ENCODE measurements around the gene SLC8B1. TPM values are rescaled to one million over a fixed set of nuclear protein-coding genes. Genes with fewer than 3 reads are reported as not detected.

SLC8B1 gene
- total and polyA plus RNA-seq, 9 of the 15 experiments (the other 6 are each of a cell fraction or from before 2014, with no cell fraction given): 0.86 to 34.1 (median 18.5) TPM

GRCh38 chr12:113278633-113279032 lies 56.3 kb downstream of the SLC8B1 start:
- no peak overlapping the region for H3K27ac ChIP-seq (ENCODE audit: extremely low read depth, low read depth, low read length)
- BruUV-seq (replicated peaks): no TSS peak
- intact Hi-C loops (cut with micrococcal nuclease) (no loop called here), in situ Hi-C loops (cut with MboI) (no loop called here)
- peaks cover 41% of the 10 kb centered on the region; the same call in 1 of the 3 replicates for H3K36me3 ChIP-seq (ENCODE audit: control insufficient read depth, insufficient read depth, low read length)
- ChIA-PET POLR2A (interaction anchor here (0.7 kb wide), 1 partner anchor 641 kb away, joined by 3 read pairs; no protein-coding TSS in a partner anchor), CTCF (ENCODE audit: low intra/inter-chr PET ratio) (no interaction called here)
- H3K4me3 ChIP-seq: no peak overlapping the region
- ATAC-seq (no peak), DNase-seq (ENCODE audit: extremely low read depth in 1 of 4, low spot score in 3 of 4) (no peak), FAIRE-seq (no peak)
- H4K20me1 ChIP-seq (replicated peaks; ENCODE audit: control insufficient read depth, insufficient read depth, low read length): no peaks in the 10 kb centered on the region
- H2AFZ ChIP-seq (ENCODE audit: low read depth, low read length): no peak overlapping the region
- TF ChIP-seq MTA3 (IDR thresholded peaks at IDR 0.05; ENCODE audit: borderline replicate concordance) (no peak), GTF2B (IDR thresholded peaks at IDR 0.05; ENCODE audit: extremely low read depth, insufficient read length) (no peak), KLF13 (tag; IDR thresholded peaks at IDR 0.05; ENCODE audit: borderline replicate concordance, low read depth) (no peak), MIER1 (IDR thresholded peaks at IDR 0.05; ENCODE audit: low read depth) (no peak), HMGN3 (IDR thresholded peaks at IDR 0.05; ENCODE audit: borderline replicate concordance, extremely low read depth, insufficient read length, low read depth, low read length) (no peak), FOXJ2 (tag; IDR thresholded peaks at IDR 0.05) (no peak), EP400 (IDR thresholded peaks at IDR 0.05) (no peak), U2AF1 (optimal IDR thresholded peaks at IDR 0.05; ENCODE audit: low read depth, low read length) (no peak), CBFB (CRISPR knock-in tag; IDR thresholded peaks at IDR 0.05) (no peak), TBL1XR1 (IDR thresholded peaks at IDR 0.05; ENCODE audit: low read length in 2 of 2) (no peak), PREB (CRISPR knock-in tag; IDR thresholded peaks at IDR 0.05) (no peak), SNAPC5 (CRISPR knock-in tag; IDR thresholded peaks at IDR 0.05) (no peak), NBN (IDR thresholded peaks at IDR 0.05; ENCODE audit: low read depth) (no peak), USF2 (CRISPR knock-in tag; IDR thresholded peaks at IDR 0.05) (no peak), POU5F1 (IDR thresholded peaks at IDR 0.05; ENCODE audit: borderline replicate concordance, low read depth, low read length, partially characterized antibody) (no peak), VEZF1 (CRISPR knock-in tag; IDR thresholded peaks at IDR 0.05) (no peak), GTF2E2 (tag; IDR thresholded peaks at IDR 0.05) (no peak)
- H3K79me2 ChIP-seq (ENCODE audit: control insufficient read depth, insufficient read depth, low read length): no peaks in the 10 kb centered on the region
- no peak overlapping the region for H3K4me2 ChIP-seq (ENCODE audit: insufficient read depth, low read length)
- H3K9me3 ChIP-seq (replicated peaks; ENCODE audit: control insufficient read depth, insufficient read depth, low read depth, low read length): no peaks in the 10 kb centered on the region
- no peaks in the 10 kb centered on the region for H3K27me3 ChIP-seq (ENCODE audit: control insufficient read depth in 2 of 2, insufficient read depth in 2 of 2, low read length in 2 of 2)
- H3K9me1 ChIP-seq (ENCODE audit: control insufficient read depth, insufficient read depth, low read length): no peaks in the 10 kb centered on the region
- 69% methylated on average over 5 of the region's 5 CpGs for WGBS (ENCODE audit: insufficient coverage, low coverage, missing lambda C conversion rate)
- H3K9ac ChIP-seq (ENCODE audit: insufficient read depth in 1 of 2, low read depth in 2 of 2, low read length in 2 of 2): no peak overlapping the region
- no peaks in the 10 kb centered on the region for H3K4me1 ChIP-seq (replicated peaks in 1 of 2; ENCODE audit: control insufficient read depth in 2 of 2, insufficient read depth in 2 of 2, low read length in 2 of 2)

Measured in K562 (cell line).